ENCODE data around the gene GHR. TPM values are rescaled to one million over a fixed set of nuclear protein-coding genes. Genes with fewer than 3 reads are reported as not detected.

The GHR gene
- total and polyA plus RNA-seq, 2 of the 8 experiments (the other 6 are each of a cell fraction or from before 2014, with no cell fraction given) = 0.15 to 0.19 TPM

- TF ChIP-seq RNF2 (IDR thresholded peaks at IDR 0.05; ENCODE audit: borderline replicate concordance, low read depth, low read length, missing control alignments, poor library complexity, severe bottlenecking) = no peak
- no peak for TF ChIP-seq NRF1 (IDR thresholded peaks at IDR 0.05; ENCODE audit: low read depth, low read length)
- no peak for TF ChIP-seq NANOG (IDR thresholded peaks at IDR 0.05; ENCODE audit: insufficient read depth, low read depth, low read length, poor library complexity, severe bottlenecking)
- no peak for TF ChIP-seq BACH1 (IDR thresholded peaks at IDR 0.05; ENCODE audit: low read length)
These were observed 336.2 kb downstream of the GHR start (continued) for GRCh38 chr5:42759456-42759855.

Data from H1 (cell line).